Measurements from ENCODE around the gene EBLN2. TPM values are rescaled to one million over a fixed set of nuclear protein-coding genes. Genes with fewer than 3 reads are reported as not detected.
A peak's percentile ranks its signal among the peaks of the same experiment; 100 is the strongest.

EBLN2 gene
- total RNA-seq (2013), result 7.9 TPM
- polyA plus RNA-seq (1 to 10 TPM in 1 of 3 donors, under 1 TPM in 2; 0.27 to 4.6 (median 0.40) TPM), polyA minus RNA-seq (1.9 and 3.5 TPM in 2 replicates), total RNA-seq (5.3 to 18.8 (median 12.7) reads per million in 11 experiments)

DNA sequence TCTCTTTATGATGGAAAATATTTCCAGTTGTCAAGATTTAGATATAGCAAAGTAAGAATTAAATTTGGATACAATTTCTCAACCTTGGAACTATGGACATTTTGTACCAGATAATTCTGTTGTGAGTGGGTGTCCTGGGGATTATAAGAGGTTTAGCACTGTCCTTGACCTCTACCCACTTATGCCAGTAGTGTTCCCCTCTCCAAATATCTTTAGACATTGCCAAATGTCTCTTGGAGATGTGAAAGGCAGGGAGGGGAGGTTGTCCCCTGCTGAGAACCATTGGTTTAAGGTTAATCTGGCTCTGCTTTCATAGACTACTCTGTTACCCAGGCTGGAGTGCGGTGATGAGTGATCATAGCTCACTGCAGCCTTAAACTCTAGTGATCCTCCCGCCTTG lies at the start of gene EBLN2:
Gene EBLN2, plus strand, starts transcription at position 244 of the 400 bp plus-strand sequence. CDS start 423 bp downstream, outside the sequence.
- H3K4me2 ChIP-seq (replicated peaks; ENCODE audit: extremely low read depth, low read length, poor library complexity, severe bottlenecking), result no peak within 1 kb of the TSS
- no peaks in the 10 kb centered on the region for H3K27me3 Mint-ChIP-seq (ENCODE audit: low read depth in 3 of 3)
- no peak for DNase-seq
- peaks cover 40% of the 10 kb centered on the region for H4K20me1 ChIP-seq (ENCODE audit: insufficient read depth, low read length)
- intact Hi-C loops (cut with micrococcal nuclease), result no loop called here
- H3K36me3 ChIP-seq (replicated peaks in 1 of 2; ENCODE audit: control insufficient read depth in 1 of 2, insufficient read depth in 2 of 2, low read length in 2 of 2), result peaks cover 51 to 73% of the 10 kb centered on the region in 2 donors
- no peaks in the 10 kb centered on the region for H3K4me1 ChIP-seq (ENCODE audit: control insufficient read depth in 1 of 2, insufficient read depth in 2 of 2, low read length in 2 of 2)
- H3K9ac ChIP-seq (ENCODE audit: insufficient read depth, low read length, poor library complexity, severe bottlenecking), result no peak within 1 kb of the TSS
- H3K4me3 ChIP-seq (replicated peaks in 1 of 3; ENCODE audit: low read depth in 2 of 3, low read length in 3 of 3), result no peak within 1 kb of the TSS
- peaks cover 32% of the 10 kb centered on the region for H3K79me2 ChIP-seq (ENCODE audit: insufficient read depth, low read length)
- H3K27ac Mint-ChIP-seq, result peak within 1 kb of the TSS in 3 of 7 donors; percentile 5 to 65 (median 11)
- H3K36me3 Mint-ChIP-seq, result peaks cover 46 to 64% of the 10 kb centered on the region in 2 donors
- no CpG with 5 or more reads among the region's 2 CpGs for WGBS (ENCODE audit: insufficient coverage)
- no peaks in the 10 kb centered on the region for H3K9me3 ChIP-seq (replicated peaks in 1 of 2; ENCODE audit: control insufficient read depth in 1 of 2, insufficient read depth in 1 of 2, low read length in 2 of 2)
- no peaks in the 10 kb centered on the region for H3K4me1 Mint-ChIP-seq
- no peaks in the 10 kb centered on the region for H3K9me3 Mint-ChIP-seq
- H3K4me3 Mint-ChIP-seq, result no peak within 1 kb of the TSS
- no peak within 1 kb of the TSS for H3K27ac ChIP-seq (ENCODE audit: low read depth in 1 of 2, low read length in 2 of 2)
- TF ChIP-seq, protein P1, sequence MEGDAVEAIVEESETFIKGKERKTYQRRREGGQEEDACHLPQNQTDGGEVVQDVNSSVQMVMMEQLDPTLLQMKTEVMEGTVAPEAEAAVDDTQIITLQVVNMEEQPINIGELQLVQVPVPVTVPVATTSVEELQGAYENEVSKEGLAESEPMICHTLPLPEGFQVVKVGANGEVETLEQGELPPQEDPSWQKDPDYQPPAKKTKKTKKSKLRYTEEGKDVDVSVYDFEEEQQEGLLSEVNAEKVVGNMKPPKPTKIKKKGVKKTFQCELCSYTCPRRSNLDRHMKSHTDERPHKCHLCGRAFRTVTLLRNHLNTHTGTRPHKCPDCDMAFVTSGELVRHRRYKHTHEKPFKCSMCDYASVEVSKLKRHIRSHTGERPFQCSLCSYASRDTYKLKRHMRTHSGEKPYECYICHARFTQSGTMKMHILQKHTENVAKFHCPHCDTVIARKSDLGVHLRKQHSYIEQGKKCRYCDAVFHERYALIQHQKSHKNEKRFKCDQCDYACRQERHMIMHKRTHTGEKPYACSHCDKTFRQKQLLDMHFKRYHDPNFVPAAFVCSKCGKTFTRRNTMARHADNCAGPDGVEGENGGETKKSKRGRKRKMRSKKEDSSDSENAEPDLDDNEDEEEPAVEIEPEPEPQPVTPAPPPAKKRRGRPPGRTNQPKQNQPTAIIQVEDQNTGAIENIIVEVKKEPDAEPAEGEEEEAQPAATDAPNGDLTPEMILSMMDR (IDR thresholded peaks at IDR 0.05), result no peak
- H2AFZ ChIP-seq (ENCODE audit: insufficient read depth, low read depth, low read length, poor library complexity, severe bottlenecking), result no peak within 1 kb of the TSS
- no peaks in the 10 kb centered on the region for H3K27me3 ChIP-seq (ENCODE audit: control insufficient read depth in 2 of 2, insufficient read depth in 2 of 2, low read length in 2 of 2)

DNA sequence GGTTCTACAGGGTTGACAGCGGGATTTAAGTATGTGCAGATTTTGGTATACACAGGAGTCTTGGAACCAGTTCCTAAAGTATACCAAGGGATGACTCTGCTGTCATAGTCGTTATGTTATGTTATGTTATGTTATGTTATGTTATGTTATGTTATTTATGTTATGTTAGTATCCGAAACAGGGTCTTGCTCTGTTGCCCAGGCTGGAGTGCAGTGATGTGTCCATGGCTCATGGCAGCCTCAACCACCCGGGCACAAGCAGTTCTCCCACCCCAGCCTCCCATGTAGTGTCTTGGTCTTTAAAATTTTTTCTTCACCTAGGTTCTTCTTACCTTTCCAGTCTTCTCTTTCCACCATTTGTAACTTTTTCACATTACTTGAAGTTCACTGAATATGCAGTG lies 43.2 kb upstream of the EBLN2 start:
- Histone ChIP-seq H3K27ac (ENCODE audit: low read depth in 1 of 2, low read length in 2 of 2) (no peak overlapping the region), H3K4me3 (replicated peaks in 1 of 3; ENCODE audit: low read depth in 2 of 3, low read length in 3 of 3) (no peak overlapping the region), H3K79me2 (ENCODE audit: insufficient read depth, low read length) (peaks cover 100% of the 10 kb centered on the region), H2AFZ (ENCODE audit: insufficient read depth, low read depth, low read length, poor library complexity, severe bottlenecking) (no peak overlapping the region), H3K4me2 (replicated peaks; ENCODE audit: extremely low read depth, low read length, poor library complexity, severe bottlenecking) (no peak overlapping the region), H3K27me3 (ENCODE audit: control insufficient read depth in 2 of 2, insufficient read depth in 2 of 2, low read length in 2 of 2) (no peaks in the 10 kb centered on the region), H4K20me1 (ENCODE audit: insufficient read depth, low read length) (peaks cover 99% of the 10 kb centered on the region), H3K9ac (ENCODE audit: insufficient read depth, low read length, poor library complexity, severe bottlenecking) (no peak overlapping the region), H3K9me3 (replicated peaks in 1 of 2; ENCODE audit: control insufficient read depth in 1 of 2, insufficient read depth in 1 of 2, low read length in 2 of 2) (no peaks in the 10 kb centered on the region), H3K36me3 (replicated peaks in 1 of 2; ENCODE audit: control insufficient read depth in 1 of 2, insufficient read depth in 2 of 2, low read length in 2 of 2) (peaks cover 6 to 40% of the 10 kb centered on the region in 2 donors), H3K4me1 (ENCODE audit: control insufficient read depth in 1 of 2, insufficient read depth in 2 of 2, low read length in 2 of 2) (no peaks in the 10 kb centered on the region)
- Mint-ChIP-seq H3K4me1 (peaks cover 10% of the 10 kb centered on the region), H3K4me3 (no peak overlapping the region), H3K27me3 (ENCODE audit: low read depth in 3 of 3) (no peaks in the 10 kb centered on the region), H3K36me3 (peaks cover 19 to 39% of the 10 kb centered on the region in 2 donors), H3K27ac (peak overlapping the region in 1 of 7 donors; percentile 2), H3K9me3 (peaks cover 0 to 3% (median 0%) of the 10 kb centered on the region in 7 donors)
- DNase-seq, result no peak
- TF ChIP-seq, protein P1 (IDR thresholded peaks at IDR 0.05), result no peak
- intact Hi-C loops (cut with micrococcal nuclease), result no loop called here
- 50% methylated on average over 1 of the region's 4 CpGs for WGBS (ENCODE audit: insufficient coverage)

All from CD14-positive monocyte (primary cell).